SH-SY5Y (cell line): Measurements from ENCODE around the gene OR56A3.

Experiments used
- GATA2 ChIP-seq: IDR thresholded peaks from 2 replicates; pipeline ENCODE4 v1.6.1; 2011; ENCODE audit warnings: mild to moderate bottlenecking, low read depth, low read length
- GATA3 ChIP-seq: IDR thresholded peaks from 2 replicates; pipeline ENCODE4 v1.6.1; 2011; ENCODE audit warnings: low read depth, mild to moderate bottlenecking, low read length, moderate library complexity

DNA sequence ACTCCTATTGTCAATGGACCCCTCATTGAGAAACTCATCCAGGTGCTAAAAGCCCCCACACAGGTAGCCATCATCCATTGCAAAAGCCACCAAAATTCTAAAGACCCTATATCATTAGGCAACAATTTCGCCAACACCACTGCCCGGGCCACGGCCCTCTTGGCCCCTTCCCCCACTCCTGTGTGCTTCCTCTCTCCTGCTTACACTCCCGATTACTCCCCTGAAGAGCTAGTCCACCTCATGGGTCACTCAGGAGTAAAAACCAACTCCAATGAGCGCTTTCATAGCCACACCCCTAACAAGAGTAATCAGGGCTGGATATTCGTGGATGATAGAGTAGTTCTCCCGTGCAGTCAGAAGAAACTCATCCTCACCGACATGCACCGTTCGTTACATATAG is 8.9 kb upstream of the OR56A3 start:
- TF ChIP-seq GATA3 (no peak), GATA2 (no peak)
